Measurements from ENCODE around the gene CRKL. TPM values are rescaled to one million over a fixed set of nuclear protein-coding genes. Genes with fewer than 3 reads are reported as not detected.
A peak's percentile ranks its signal among the peaks of the same experiment; 100 is the strongest.

CRKL gene
- total and polyA plus RNA-seq, 2 of the 4 experiments (the other 2 are of a cell fraction): 20.6 to 35.5 TPM

GRCh38 chr22:21001601-21002325, 84.6 kb downstream of the CRKL start, which contains the start of gene THAP7 (continued):
- peak; percentile 80; the same call in 1 of the 2 replicates for TF ChIP-seq MXI1 (IDR thresholded peaks at IDR 0.05; ENCODE audit: borderline replicate concordance, low read depth, low read length)
- no peak for TF ChIP-seq CEBPB (IDR thresholded peaks at IDR 0.05; ENCODE audit: low read depth, low read length)
- no peak for TF ChIP-seq SMC3 (IDR thresholded peaks at IDR 0.05; ENCODE audit: low read depth, low read length)

Other genes starting within 250 kb of the CRKL start
- gene SERPIND1, start 143.3 kb upstream of the CRKL start, total RNA-seq (2012; rRNA removed): not detected in 2 replicates
- 0.06 and 0.12 TPM in 2 replicates for gene SERPIND1, start 143.3 kb upstream of the CRKL start, polyA plus RNA-seq (2012; rRNA removed)
- gene PI4KA, start 58.6 kb upstream of the CRKL start, total RNA-seq (2012; rRNA removed): 16.8 and 18.6 TPM in 2 replicates
- 35.5 and 39.3 TPM in 2 replicates for gene PI4KA, start 58.6 kb upstream of the CRKL start, polyA plus RNA-seq (2012; rRNA removed)
- 10.6 and 12.5 TPM in 2 replicates for gene SNAP29, start 58.4 kb upstream of the CRKL start, total RNA-seq (2012; rRNA removed)
- gene SNAP29, start 58.4 kb upstream of the CRKL start, polyA plus RNA-seq (2012; rRNA removed): 29.5 and 30.0 TPM in 2 replicates
- gene AIFM3, start 49.8 kb downstream of the CRKL start, total RNA-seq (2012; rRNA removed): under 0.01 and 0.18 TPM in 2 replicates
- 0.09 TPM in 2 replicates for gene AIFM3, start 49.8 kb downstream of the CRKL start, polyA plus RNA-seq (2012; rRNA removed)
- gene LZTR1, start 64.9 kb downstream of the CRKL start, total RNA-seq (2012; rRNA removed): 19.2 and 22.8 TPM in 2 replicates
- gene LZTR1, start 64.9 kb downstream of the CRKL start, polyA plus RNA-seq (2012; rRNA removed): 41.3 and 43.8 TPM in 2 replicates
- gene THAP7, start 84.7 kb downstream of the CRKL start, total RNA-seq (2012; rRNA removed): 13.3 and 14.2 TPM in 2 replicates
- gene THAP7, start 84.7 kb downstream of the CRKL start, polyA plus RNA-seq (2012; rRNA removed): 19.8 and 23.2 TPM in 2 replicates
- 0.56 and 0.90 TPM in 2 replicates for gene P2RX6, start 97.8 kb downstream of the CRKL start, total RNA-seq (2012; rRNA removed)
- 1.4 and 1.6 TPM in 2 replicates for gene P2RX6, start 97.8 kb downstream of the CRKL start, polyA plus RNA-seq (2012; rRNA removed)
- gene SLC7A4, start 115.2 kb downstream of the CRKL start, total RNA-seq (2012; rRNA removed): not detected in 2 replicates
- 0.03 and 0.06 TPM in 2 replicates for gene SLC7A4, start 115.2 kb downstream of the CRKL start, polyA plus RNA-seq (2012; rRNA removed)
- gene LRRC74B, start 128.5 kb downstream of the CRKL start, total RNA-seq (2012; rRNA removed): not detected in 2 replicates
- gene LRRC74B, start 128.5 kb downstream of the CRKL start, polyA plus RNA-seq (2012; rRNA removed): not detected in 2 replicates

All from IMR-90 (cell line).